DOHH2 (cell line): ENCODE results near the gene IER2.

ENCODE experiments used
- CTCF ChIP-seq: fragments of 200-600 bp; sonication (generic); IDR thresholded peaks from one replicate; pipeline ENCODE4 v1.5.1; 2014; ENCODE audit warnings: antibody characterized with exemption, mild to moderate bottlenecking, low read depth, low read length; ENCODE audit not compliant: poor library complexity, severe bottlenecking
- EZH2phosphoT487 ChIP-seq: fragments of 200-600 bp; sonication (generic); IDR thresholded peaks from 2 replicates; pipeline ENCODE4 v1.6.1; 2017; ENCODE audit warnings: borderline replicate concordance, mild to moderate bottlenecking, antibody characterized with exemption, low read length, moderate library complexity, mixed read lengths

GRCh38 chr19:13117772-13118423 is 32.3 kb upstream of the IER2 start, which contains the start of gene NACC1:
- TF ChIP-seq CTCF (no peak), EZH2phosphoT487 (no peak)
